GM18505 (cell line): ENCODE data around the gene SLC39A11.

Experiments used
- ATAC-seq: cut with Tn5 transposase; IDR thresholded peaks from one replicate; pipeline ENCODE4 v1.9.1; 2021; ENCODE audit not compliant: unreplicated experiment
- POLR2A ChIP-seq: IDR thresholded peaks from 4 replicates; pipeline ENCODE4 v1.6.1; 2011; ENCODE audit warnings: borderline replicate concordance; ENCODE audit not compliant: insufficient read depth, insufficient read length; ENCODE audit errors: extremely low read depth

SLC39A11 gene

DNA sequence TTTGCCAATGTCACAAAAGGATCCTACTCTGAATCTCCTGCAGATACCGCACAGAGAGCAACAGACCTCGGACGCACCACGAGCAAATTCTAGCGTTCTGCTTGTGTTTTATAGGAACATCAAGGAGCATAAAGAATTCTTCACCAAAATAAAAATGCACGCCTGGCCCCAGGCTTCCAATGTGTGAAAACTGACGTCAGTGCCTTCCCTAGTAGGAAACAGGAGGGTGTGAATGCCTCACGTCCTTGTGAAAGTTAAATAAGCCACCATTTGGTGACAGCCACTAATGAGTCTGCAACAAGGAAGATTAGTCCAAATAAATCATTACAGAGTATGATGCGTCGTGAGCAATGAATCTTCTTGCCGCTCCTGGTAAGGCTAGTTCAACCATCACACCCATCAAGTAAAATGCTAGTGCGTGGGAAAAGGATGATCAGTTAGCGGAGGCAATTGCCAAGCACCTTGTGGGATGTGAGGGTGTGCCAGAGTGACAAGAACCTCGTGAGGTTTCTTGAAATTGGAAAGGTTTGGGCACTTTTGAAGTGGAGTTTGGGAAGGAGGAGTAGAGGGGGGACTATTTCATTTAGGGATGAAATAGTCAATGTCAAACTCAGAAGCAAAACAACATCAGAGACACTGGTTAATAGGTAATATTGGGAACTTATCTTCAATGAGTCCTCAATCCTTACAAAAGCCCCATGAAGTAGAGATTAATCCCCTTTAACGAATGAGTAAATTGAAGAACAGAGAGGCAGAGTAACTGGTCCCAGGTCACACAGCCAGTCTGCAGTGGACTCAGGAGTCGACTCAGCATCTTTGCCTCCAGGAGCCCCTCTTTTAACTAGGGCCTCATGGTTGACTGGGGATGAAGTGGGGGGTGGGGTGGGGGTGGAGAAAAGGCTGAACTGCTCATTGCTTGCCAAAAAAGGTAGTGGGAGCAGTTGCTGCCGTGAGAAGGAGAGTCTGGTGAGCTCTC is 238.8 kb downstream of the SLC39A11 start:
- no peak for TF ChIP-seq POLR2A
- ATAC-seq, result no peak

GRCh38 chr17:72852277-72852938 is 240.1 kb downstream of the SLC39A11 start:
- no peak for ATAC-seq

DNA sequence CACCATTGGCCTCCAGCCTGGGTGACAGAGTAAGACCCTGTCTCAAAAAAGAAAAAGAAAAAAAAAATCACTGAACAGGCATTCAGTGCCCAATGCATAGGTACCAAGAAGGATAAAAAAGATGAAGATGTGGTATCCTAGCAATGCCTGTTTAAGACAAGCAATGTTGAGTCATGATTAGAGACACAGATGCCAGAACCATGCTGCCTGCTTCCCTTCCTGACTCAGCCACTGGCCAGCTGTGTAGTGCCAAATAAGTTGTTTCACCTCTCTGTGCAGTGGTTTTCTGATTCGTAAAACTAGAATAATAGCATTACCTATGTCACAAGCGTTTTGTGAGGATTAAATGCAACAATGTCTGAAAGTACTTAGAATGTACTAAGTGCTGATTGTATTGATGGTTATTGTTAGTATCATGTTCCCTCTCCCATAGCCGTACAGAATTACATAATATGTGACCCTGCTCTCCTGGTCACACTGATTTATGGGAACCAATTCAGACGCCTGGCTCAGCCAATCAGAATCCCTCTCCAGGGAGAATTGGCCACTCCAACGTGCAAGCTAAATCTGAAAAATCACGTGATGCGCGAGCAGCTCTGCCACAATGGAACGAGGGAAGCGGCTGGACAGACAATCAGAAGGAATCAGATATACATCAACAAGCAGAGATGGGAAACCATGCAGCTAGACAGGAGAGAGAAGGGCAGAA is 241.9 kb downstream of the SLC39A11 start:
- no peak for TF ChIP-seq POLR2A
- no peak for ATAC-seq

More at GRCh38 chr17:72852277-72852938, 240.1 kb downstream of the SLC39A11 start:
- TF ChIP-seq POLR2A, result no peak

GRCh38 chr17:72846399-72846798 is 246.1 kb downstream of the SLC39A11 start:
- no peak for ATAC-seq
- no peak for TF ChIP-seq POLR2A

GRCh38 chr17:72843591-72843990 is 248.9 kb downstream of the SLC39A11 start:
- no peak for TF ChIP-seq POLR2A
- ATAC-seq, result no peak

GRCh38 chr17:72840019-72840418 is 252.5 kb downstream of the SLC39A11 start:
- no peak for TF ChIP-seq POLR2A
- no peak for ATAC-seq

DNA sequence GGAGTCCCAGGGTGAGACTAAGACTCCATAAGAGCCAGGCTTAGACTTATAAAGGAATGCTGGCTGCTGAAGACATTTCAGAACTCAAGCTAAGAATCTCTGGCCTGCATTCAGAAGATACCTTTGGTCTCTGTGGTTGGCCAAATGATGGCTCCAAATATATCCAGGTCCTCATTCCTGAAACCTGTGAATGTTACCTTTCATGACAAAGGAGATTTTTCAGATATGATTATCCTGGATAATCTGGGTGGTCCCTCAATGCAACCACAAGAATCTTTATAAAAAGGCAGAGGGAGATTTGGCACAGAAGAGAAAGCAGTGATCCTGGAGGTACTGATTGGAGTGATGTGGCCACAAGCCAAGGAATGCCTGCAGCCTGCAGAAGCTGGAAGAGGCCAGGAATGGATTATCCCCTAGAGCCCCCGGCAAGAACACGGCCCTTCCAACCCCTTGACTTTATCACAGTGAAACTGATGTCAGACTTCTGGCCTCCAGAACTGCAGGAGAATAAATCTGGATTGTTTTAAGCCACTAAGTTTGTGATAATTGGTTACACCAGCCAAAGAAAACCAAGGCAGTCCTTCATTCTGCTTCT is 253.3 kb downstream of the SLC39A11 start:
- no peak for ATAC-seq
- no peak for TF ChIP-seq POLR2A

DNA sequence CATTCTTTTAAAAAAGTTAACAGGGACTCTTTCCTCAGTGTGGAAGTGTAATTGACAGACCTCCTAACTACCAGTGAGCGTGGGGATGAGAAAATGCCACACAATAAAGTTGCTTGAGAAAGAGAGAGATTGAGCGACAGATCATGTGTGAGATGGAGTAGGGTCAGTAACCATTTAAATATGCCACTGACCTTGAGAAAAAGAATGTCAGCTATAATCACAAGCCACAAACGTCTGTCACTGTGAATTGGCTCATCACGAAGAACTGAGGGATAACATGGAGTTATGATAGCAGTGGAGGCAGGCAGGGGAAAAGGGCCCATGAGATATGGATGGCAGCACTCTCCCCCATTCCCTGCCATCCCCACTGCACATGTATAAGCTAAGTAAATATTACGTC is 253.9 kb downstream of the SLC39A11 start:
- no peak for ATAC-seq
- no peak for TF ChIP-seq POLR2A

DNA sequence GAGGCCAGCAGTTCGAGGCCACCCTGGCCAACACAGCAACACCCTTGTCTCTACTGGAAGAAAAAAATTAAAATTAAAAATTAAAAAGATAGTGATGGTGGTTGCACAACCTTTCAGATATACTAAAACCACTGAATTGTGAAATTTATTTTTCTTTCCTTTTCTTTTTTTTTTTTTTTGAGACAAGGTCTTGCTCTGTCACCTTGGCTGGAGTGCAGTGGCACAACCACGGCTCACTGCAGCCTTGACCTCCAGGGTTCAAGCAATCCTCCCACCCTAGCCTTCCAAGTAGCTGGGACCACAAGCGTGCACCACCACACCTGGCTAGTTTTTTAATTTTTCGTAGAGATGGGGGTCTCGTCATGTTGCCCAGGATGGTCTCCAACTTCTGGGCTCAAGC is 254.4 kb downstream of the SLC39A11 start:
- no peak for ATAC-seq
- no peak for TF ChIP-seq POLR2A

- no peak for TF ChIP-seq POLR2A
- ATAC-seq, result no peak
These were observed 255.2 kb downstream of the SLC39A11 start for GRCh38 chr17:72837335-72837734.

GRCh38 chr17:72833128-72833765 is 259.2 kb downstream of the SLC39A11 start:
- no peak for ATAC-seq

DNA sequence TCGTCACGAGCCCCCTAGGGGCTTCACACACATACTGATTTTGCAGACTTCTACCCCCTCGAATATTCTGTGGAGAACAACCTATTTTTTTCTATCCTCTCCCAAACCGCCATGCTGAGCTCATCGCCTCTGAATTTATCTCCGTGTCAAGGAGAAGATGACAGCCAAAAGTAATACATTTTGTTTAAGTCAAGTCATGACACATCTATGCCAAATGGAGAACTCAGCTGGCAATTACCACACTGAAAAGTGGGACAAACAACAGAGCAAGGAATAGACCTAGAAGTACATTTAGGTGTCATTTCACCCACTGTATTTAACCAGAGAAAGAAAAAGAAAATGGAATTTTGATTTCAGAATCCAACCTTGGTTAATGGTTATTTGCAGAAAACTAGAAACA is 260.2 kb downstream of the SLC39A11 start:
- TF ChIP-seq POLR2A, result no peak
- no peak for ATAC-seq

More at GRCh38 chr17:72833128-72833765, 259.2 kb downstream of the SLC39A11 start:
- no peak for TF ChIP-seq POLR2A
